ENCODE results near the gene EIF2B1.
"Not testable (repeated sequence)": the region's sequence is repeated elsewhere in the genome, so short reads cannot be mapped to it uniquely, and the experiment has no call there.

Gene EIF2B1

DNA sequence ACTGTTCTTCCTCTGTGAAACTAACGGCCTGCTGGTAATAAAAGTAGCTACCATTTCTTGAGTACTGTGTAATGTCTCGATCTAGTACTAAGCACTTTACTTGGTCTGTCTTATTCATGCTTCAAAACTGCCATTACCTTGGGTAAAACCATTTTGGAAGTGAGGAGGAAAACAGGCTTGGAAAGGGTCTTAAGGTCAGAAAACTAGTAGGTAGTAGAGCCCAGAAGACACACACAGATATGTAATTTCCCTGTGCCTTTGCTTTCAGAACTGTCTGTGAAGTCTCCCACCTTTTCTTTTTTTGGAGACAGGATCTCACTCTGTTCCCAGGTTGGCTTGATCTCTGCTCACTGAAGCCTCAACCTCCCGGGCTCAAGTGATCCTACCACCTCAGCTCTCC is 35.0 kb downstream of the EIF2B1 start:
- no peak for DNase-seq (ENCODE audit: low read depth)
- TF ChIP-seq, protein P1, sequence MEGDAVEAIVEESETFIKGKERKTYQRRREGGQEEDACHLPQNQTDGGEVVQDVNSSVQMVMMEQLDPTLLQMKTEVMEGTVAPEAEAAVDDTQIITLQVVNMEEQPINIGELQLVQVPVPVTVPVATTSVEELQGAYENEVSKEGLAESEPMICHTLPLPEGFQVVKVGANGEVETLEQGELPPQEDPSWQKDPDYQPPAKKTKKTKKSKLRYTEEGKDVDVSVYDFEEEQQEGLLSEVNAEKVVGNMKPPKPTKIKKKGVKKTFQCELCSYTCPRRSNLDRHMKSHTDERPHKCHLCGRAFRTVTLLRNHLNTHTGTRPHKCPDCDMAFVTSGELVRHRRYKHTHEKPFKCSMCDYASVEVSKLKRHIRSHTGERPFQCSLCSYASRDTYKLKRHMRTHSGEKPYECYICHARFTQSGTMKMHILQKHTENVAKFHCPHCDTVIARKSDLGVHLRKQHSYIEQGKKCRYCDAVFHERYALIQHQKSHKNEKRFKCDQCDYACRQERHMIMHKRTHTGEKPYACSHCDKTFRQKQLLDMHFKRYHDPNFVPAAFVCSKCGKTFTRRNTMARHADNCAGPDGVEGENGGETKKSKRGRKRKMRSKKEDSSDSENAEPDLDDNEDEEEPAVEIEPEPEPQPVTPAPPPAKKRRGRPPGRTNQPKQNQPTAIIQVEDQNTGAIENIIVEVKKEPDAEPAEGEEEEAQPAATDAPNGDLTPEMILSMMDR (IDR thresholded peaks at IDR 0.05; ENCODE audit: low read depth, low read length, missing control alignments), result no peak
- in situ Hi-C loops (cut with HindIII; ENCODE audit: low sequenced_read_pairs), result loop anchor here (10.0 kb wide), 1 partner anchor 114 kb away; no protein-coding TSS in a partner anchor
- H3K4me3 ChIP-seq (ENCODE audit: low read depth, low read length), result no peak overlapping the region

GRCh38 chr12:123597100-123597499 is 36.4 kb downstream of the EIF2B1 start:
- in situ Hi-C loops (cut with HindIII; ENCODE audit: low sequenced_read_pairs), result loop anchor here (10.0 kb wide), 1 partner anchor 112 kb away; no protein-coding TSS in a partner anchor
- TF ChIP-seq, protein P1 (IDR thresholded peaks at IDR 0.05; ENCODE audit: low read depth, low read length, missing control alignments), result no peak
- no peak overlapping the region for H3K4me3 ChIP-seq (ENCODE audit: low read depth, low read length)

DNA sequence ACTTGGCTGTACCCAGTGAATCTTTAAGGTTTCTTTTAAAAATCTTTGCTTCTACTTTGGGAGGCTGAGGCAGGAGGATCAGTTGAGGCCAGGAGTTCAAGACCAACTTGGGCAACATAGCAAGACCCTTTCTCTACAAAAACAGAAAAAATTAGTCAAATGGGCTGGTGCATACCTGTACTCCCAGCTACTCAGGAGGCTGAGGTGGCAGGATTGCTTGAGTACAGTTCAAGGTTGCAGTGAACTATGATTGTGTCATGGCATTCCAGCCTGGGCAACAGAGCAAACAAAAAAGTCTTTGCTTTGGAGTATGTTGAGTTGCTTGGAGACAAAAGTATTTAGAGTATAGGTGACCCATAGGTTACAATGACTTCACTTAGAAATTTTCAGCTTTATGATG is 37.8 kb downstream of the EIF2B1 start:
- no peak overlapping the region for H3K4me3 ChIP-seq (ENCODE audit: low read depth, low read length)
- DNase-seq (ENCODE audit: low read depth), result no peak
- TF ChIP-seq, protein P1 (IDR thresholded peaks at IDR 0.05; ENCODE audit: low read depth, low read length, missing control alignments), result no peak
- in situ Hi-C loops (cut with HindIII; ENCODE audit: low sequenced_read_pairs), result loop anchor here (10.0 kb wide), 1 partner anchor 111 kb away; no protein-coding TSS in a partner anchor

More at GRCh38 chr12:123597100-123597499, 36.4 kb downstream of the EIF2B1 start:
- DNase-seq (ENCODE audit: low read depth), result no peak

- TF ChIP-seq, protein P1 (IDR thresholded peaks at IDR 0.05; ENCODE audit: low read depth, low read length, missing control alignments), result no peak
- in situ Hi-C loops (cut with HindIII; ENCODE audit: low sequenced_read_pairs), result loop anchor here (10.0 kb wide), 1 partner anchor 107 kb away; no protein-coding TSS in a partner anchor
- H3K4me3 ChIP-seq (ENCODE audit: low read depth, low read length), result no peak overlapping the region
- DNase-seq (ENCODE audit: low read depth), result no peak
These were observed 41.6 kb downstream of the EIF2B1 start for GRCh38 chr12:123591702-123592481.

- DNase-seq (ENCODE audit: low read depth), result no peak
- in situ Hi-C loops (cut with HindIII; ENCODE audit: low sequenced_read_pairs), result no loop called here
- TF ChIP-seq, protein P1 (IDR thresholded peaks at IDR 0.05; ENCODE audit: low read depth, low read length, missing control alignments), result no peak
- no peak overlapping the region for H3K4me3 ChIP-seq (ENCODE audit: low read depth, low read length)
These were observed 52.7 kb downstream of the EIF2B1 start for GRCh38 chr12:123580772-123581171.

DNA sequence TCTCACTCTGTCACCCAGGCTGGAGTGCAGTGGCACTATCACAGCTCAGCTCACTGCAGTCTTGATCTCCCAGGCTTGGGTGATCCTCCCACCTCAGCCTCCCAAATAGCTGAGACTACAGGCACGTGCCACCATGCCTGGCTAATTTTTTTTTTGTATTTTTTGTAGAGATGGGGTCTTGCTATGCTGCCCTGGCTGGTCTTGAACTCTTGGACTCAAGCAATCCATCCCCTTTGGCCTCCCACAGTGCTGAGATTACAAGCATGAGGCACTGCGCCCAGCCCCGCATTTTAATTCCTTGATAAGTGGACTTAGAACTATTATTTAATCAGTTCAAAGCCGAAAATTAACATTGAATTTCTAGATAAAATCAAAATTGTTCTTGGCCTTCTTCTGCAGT is 54.7 kb downstream of the EIF2B1 start:
- in situ Hi-C loops (cut with HindIII; ENCODE audit: low sequenced_read_pairs); DNase-seq (ENCODE audit: low read depth); H3K4me3 ChIP-seq (ENCODE audit: low read depth, low read length): not testable (repeated sequence)

DNA sequence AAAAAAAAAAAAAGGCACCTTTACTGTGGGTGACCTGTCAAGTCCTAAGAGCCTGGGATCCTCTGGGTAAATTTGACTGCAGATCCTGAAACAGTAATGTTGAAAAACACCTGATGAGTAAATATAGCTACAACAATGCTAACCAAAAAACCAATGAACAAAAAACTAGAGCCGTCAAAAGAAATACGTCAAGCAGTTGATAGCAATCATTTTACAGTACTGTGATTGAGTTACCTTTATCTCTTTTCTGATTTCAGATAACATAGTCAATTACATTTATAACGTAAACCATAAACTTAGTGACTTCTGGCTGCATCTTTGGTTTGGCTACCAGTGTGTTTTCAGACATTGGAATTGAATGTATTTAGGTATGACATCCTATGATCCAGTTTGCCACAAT is 55.2 kb downstream of the EIF2B1 start:
- TF ChIP-seq, protein P1 (IDR thresholded peaks at IDR 0.05; ENCODE audit: low read depth, low read length, missing control alignments), result no peak
- in situ Hi-C loops (cut with HindIII; ENCODE audit: low sequenced_read_pairs), result no loop called here
- no peak overlapping the region for H3K4me3 ChIP-seq (ENCODE audit: low read depth, low read length)
- DNase-seq (ENCODE audit: low read depth), result no peak
